NCI-H146 treated with DMSO at 0.1 percent for 48 hours (cell line): ENCODE data around the gene CD19.
"Not testable (repeated sequence)": the region's sequence is repeated elsewhere in the genome, so short reads cannot be mapped to it uniquely, and the experiment has no call there.

Experiments used
- DNase-seq: peaks from one replicate; lab custom pipeline; 2025; ENCODE audit not compliant: unreplicated experiment; lab: John Stamatoyannopoulos, UW

Gene CD19

DNA sequence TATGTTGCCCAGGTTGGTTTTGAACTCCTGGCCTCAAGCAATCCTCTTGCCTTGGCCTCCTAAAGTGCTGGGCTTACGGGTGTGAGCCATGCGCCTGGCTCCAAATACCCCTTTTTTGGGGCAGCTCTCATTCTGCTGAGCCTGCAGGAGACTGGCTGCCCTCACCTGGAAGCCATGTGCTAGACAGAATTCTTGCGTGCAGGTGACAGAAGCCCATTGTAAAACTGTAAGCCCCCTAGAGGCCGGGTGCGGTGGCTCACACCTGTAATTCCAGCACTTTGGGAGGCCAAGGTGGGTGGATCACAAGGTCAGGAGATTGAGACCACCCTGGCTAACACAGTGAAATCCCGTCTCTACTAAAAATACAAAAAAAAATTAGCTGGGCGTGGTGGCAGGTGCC is 48.6 kb downstream of the CD19 start:
- DNase-seq, result not testable (repeated sequence)

DNA sequence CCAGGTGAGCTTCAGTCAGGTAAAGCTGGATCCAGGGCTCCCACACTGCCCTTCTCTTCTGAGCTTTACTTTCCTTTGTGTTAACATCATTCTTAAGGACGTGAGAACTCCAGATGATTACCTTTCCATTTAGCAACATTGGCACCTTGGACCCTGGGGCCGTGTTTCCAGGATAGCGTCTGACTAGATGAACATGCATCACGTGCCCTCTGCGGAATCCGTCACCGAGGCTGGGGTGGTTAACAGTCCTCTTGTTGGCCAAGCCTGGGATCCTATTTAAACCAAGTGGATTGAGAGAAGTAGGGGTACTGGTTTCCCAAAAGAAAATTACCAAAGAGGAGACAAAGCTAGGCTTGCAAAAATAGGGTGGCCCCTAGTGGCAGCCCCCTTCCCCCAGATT is 49.2 kb downstream of the CD19 start:
- DNase-seq, result no peak

DNA sequence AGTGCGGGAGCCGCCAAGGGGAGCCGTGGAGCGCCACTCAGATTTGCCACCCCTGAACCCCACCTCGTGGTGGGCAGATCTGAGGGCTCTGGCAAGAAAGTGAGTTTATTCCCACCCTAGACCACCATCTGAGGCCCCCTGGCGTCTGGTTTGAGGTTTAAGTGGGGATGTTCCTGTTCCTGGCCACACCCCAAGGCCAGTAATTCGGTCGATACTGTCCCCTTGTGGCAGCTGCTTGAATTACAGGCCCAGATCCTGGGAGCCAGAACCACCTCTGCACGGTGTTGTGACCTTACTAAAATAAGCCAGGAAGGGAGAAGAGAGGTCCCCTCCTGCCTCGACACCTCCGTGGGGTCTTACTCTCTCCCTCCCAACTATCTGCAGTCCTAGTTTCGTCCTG is 49.7 kb downstream of the CD19 start:
- no peak for DNase-seq

DNA sequence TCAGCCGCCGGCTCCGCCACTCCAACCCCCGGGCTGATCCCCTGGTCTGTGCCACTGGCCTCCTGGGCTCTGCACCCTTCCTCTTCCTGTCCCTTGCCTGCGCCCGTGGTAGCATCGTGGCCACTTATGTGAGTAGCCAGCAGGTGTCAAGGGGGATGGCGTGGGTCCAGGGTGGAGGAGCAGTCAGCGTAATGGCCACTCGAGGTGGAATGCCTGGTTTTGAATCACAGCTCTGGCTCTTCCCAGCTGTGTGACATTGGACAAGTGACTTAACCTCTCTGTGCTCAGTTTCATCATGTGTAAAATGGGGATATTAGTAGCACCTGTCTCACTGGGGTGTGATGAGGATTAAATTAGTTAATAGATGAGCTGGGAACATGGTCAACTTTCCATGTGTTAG is 50.6 kb downstream of the CD19 start:
- no peak for DNase-seq

DNA sequence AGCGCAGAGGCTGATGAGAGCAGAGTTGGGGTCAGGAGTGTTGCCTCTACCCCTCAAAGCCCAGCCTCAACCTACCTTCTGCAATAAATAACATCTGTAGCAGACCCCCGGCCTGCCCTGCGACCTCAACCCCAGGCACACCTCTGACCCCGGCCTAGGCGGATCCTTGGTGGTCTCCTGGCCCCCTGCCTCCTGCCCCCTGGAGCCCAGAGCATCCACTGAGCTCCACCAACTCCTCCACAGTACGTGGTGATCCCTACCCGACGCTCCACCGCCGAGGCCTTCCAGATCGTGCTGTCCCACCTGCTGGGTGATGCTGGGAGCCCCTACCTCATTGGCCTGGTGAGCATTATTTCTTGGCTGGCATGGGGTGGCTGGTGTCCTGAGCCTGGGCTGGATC is 51.2 kb downstream of the CD19 start:
- DNase-seq, result no peak

DNA sequence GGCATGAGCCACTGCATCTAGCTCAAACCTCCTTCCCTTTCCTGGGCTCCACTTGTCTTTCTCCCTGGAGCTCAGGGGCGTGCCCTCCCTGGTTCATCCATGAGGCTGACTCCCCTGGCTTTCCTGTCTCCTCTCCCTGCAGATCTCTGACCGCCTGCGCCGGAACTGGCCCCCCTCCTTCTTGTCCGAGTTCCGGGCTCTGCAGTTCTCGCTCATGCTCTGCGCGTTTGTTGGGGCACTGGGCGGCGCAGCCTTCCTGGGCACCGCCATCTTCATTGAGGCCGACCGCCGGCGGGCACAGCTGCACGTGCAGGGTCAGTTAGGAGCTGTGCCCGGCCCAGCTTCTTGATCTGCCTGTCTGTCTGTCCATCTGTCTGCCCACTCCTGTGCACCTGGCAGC is 51.9 kb downstream of the CD19 start:
- DNase-seq, result no peak

DNA sequence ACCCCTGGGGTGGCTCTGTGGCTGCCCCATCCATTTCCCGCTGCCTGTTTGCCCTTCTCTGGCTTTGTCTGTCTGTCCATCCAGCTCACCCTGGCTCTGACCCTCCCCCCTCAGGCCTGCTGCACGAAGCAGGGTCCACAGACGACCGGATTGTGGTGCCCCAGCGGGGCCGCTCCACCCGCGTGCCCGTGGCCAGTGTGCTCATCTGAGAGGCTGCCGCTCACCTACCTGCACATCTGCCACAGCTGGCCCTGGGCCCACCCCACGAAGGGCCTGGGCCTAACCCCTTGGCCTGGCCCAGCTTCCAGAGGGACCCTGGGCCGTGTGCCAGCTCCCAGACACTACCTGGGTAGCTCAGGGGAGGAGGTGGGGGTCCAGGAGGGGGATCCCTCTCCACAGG is 52.3 kb downstream of the CD19 start:
- DNase-seq, result no peak

DNA sequence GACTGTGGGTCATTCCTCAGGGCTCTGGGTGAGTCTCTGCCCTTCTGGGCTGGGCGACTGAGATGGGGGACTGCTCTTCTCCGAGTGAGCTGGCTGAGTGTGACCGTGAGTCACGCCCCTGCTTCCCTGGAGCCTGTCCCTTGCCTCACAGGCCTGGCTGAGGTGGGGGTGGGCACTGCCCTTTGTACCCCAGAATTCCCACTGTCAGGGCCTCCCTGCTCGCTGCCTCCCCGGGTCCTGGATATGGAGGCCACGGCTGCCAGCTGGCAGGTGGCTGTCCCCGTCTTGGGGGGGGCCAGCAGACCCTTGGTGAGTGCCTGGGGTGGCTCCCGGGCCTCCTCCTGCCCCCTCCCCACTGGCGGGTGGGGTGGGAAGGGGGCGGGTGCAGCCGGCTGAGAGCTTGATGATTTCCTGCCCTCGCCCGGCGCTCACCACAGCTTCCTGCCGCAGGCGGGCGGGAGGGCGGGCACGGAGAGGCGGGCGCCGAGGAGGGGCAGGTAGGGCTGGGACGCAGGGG is 52.9 kb downstream of the CD19 start, which contains the start of gene LAT:
Gene LAT, plus strand, starts transcription at position 434 of the 517 bp plus-strand sequence. CDS start 366 bp downstream, outside the sequence.
- DNase-seq, result no peak

DNA sequence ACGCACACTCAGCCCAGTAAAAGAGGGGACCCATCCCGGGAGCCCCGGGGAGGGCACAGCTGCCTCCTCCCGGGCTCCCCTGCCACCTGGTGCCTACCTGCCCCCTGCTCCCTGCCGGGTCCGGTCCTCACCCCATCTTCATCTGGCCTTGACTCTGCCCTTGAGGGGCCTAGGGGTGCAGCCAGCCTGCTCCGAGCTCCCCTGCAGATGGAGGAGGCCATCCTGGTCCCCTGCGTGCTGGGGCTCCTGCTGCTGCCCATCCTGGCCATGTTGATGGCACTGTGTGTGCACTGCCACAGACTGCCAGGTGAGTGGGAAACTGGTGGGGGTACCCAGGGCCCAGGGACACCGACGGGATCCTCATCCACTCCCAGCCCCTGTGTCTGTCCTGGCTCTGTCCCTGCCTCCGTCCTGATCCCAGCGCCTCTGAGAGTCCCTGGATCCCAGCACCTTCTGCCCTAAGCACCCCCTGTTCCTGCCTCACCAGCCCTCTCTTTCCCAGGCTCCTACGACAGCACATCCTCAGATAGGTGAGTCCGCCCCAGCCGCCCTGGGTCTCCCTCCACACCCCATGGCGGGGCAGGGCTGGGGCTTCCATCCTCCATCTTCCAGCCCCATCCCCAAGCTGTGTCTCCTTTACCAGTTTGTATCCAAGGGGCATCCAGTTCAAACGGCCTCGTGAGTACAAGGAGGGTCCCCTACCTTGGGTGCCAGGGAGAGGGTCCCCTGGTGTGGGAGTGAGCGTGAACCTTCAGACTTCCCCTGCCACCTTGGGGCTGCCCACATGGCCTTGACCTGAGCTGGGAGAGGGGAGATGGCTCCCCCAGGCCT is 53.7 kb downstream of the CD19 start:
- DNase-seq, result no peak

DNA sequence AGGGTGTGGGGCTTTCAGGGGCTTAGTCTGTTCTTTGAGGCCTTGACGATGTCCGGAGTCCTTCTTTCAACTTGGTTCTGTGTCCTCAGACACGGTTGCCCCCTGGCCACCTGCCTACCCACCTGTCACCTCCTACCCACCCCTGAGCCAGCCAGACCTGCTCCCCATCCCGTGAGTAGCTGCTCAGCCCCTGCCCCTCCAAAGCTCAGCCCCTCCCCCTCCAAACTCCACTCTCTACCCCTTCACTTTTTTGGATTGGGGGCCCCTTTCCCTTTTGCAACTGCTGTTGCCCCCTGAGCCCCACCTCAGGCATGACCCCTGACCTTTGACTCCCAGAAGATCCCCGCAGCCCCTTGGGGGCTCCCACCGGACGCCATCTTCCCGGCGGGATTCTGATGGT is 54.3 kb downstream of the CD19 start:
- DNase-seq, result no peak

DNA sequence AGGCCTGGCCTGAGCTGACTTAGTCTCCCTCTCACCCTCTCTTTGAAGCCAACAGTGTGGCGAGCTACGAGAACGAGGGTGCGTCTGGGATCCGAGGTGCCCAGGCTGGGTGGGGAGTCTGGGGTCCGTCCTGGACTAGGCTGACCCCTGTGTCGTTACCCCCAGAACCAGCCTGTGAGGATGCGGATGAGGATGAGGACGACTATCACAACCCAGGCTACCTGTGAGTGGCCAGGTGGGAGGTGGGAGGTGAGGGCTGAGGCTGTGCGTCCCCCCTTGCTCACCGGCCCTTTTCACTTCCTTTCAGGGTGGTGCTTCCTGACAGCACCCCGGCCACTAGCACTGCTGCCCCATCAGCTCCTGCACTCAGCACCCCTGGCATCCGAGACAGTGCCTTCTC is 54.7 kb downstream of the CD19 start:
- DNase-seq, result no peak

DNA sequence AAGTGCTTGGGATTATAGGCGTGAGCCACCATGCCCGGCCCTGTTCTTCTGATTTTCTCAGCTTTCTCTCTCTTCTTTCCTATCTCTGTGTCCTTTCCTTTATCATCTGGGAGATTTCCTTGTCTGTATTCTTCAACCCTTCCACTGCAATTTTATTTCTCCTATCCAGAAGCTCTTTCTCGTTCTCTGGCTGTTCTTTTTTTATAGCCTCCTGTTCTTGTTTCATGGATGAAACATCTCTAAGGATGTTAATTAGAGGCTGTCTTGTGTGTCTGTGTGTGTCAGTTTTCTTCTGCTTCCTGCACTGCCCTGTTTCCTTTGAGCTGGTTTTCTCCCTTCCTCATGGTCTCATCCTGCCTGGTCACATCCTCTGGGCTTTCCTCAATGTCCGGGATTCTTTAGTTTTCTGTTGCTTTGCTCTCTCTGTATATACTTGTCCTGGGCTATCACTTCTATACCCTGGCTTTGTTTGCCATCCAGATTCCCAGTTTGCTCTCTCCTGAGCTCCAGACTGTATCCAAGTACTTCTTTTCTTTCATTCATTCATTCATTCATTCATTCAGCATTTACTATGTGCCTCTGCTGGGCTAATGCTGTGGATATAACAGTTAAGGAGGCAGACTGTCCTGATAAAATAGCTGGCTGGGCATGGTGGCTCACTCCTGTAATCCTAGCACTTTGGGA is 55.5 kb downstream of the CD19 start:
- DNase-seq, result no peak
